Upper lobe of left lung (tissue), 6 donors: ENCODE results near the gene METTL23. TPM values are rescaled to one million over a fixed set of nuclear protein-coding genes. Genes with fewer than 3 reads are reported as not detected.
"Not testable (repeated sequence)": the region's sequence is repeated elsewhere in the genome, so short reads cannot be mapped to it uniquely, and the experiment has no call there.

Experiments used
- ATAC-seq, 2 donors: fragments of 200-7000 bp; cut with Tn5 transposase; one replicate each; pipeline ENCODE4 v1.9.1; 2022; ENCODE audit warnings: mild to moderate bottlenecking in 2 of 2, moderate library complexity in 2 of 2; ENCODE audit not compliant: low FRiP score in 2 of 2
- DNase-seq, 2 donors: peaks; one replicate each; pipeline ENCODE4 v3.0.0-alpha.2; 2019 to 2020
- H3K27ac ChIP-seq, 4 donors: fragments of 200-600 bp; sonication (generic); one replicate each; pipeline ENCODE4 v1.5.1; 2016 to 2019
- H3K27me3 ChIP-seq, 4 donors: fragments of 200-600 bp; sonication (generic); one replicate each; pipeline ENCODE4 v1.5.1; 2017 to 2019
- H3K36me3 ChIP-seq, 4 donors: fragments of 200-600 bp; sonication (generic); one replicate each; pipeline ENCODE4 v1.5.1; 2016 to 2019
- H3K4me1 ChIP-seq, 4 donors: fragments of 200-600 bp; sonication (generic); one replicate each; pipeline ENCODE4 v1.5.1; 2018 to 2019
- H3K4me3 ChIP-seq, 4 donors: fragments of 200-600 bp; sonication (generic); one replicate each; pipeline ENCODE4 v1.5.1; 2017 to 2019; ENCODE audit warnings: mild to moderate bottlenecking in 2 of 4, moderate library complexity in 1 of 4
- H3K9me3 ChIP-seq, 4 donors: fragments of 200-600 bp; sonication (generic); one replicate each; pipeline ENCODE4 v1.5.1; 2018 to 2019
- CTCF ChIP-seq, 6 experiments: fragments of 450-650 bp in 4 of 6; fragments of 200-600 bp in 2 of 6; sonication (generic) in 2 of 6; IDR thresholded peaks; one replicate each; pipeline ENCODE4 v1.5.1; 2016 to 2019; ENCODE audit warnings: antibody characterized with exemption in 6 of 6
- EP300 ChIP-seq, 4 donors: sonication (generic); formaldehyde crosslinking; IDR thresholded peaks; one replicate each; pipeline ENCODE4 v1.5.1; 2017; ENCODE audit warnings: antibody characterized with exemption in 4 of 4, control low read depth in 2 of 4
- POLR2A ChIP-seq, 4 donors: fragments of 450-650 bp; IDR thresholded peaks; one replicate each; pipeline ENCODE4 v1.5.1; 2016 to 2017; ENCODE audit warnings: antibody characterized with exemption in 4 of 4, mild to moderate bottlenecking in 2 of 4
- POLR2AphosphoS5 ChIP-seq, 2 donors: sonication (generic); formaldehyde crosslinking; IDR thresholded peaks; one replicate each; pipeline ENCODE4 v1.5.1; 2017; ENCODE audit warnings: antibody characterized with exemption in 2 of 2
- WGBS, 2 donors: methylation state at CpG; one replicate each; pipeline ENCODE4 v1.1.5; 2017 to 2018; 5-methylcytosine and 5-hydroxymethylcytosine counted together
- total RNA-seq, 6 donors: library from RNA; depleted of rRNA in 4 of 6; stranded (reverse); fragments of >200 nt in 4 of 6; gene quantifications; one replicate each; pipeline versions ENCODE4 v1.1.0 to v1.2.1, GENCODE V29; 2016 to 2021
- donor health status: DM: no; HTN: no; CAD: no; lungs with moderate emphysema.
- donor health status: DM: no; HTN: yes; CAD: no; lungs with severe emphysema.

METTL23 gene
- total RNA-seq, 6 donors from 2014 or later, result 13.6 to 38.9 (median 28.3) TPM

- H3K9me3 ChIP-seq, result no peaks in the 10 kb centered on the region
- ATAC-seq (no peak), DNase-seq (peak in 1 of 2 donors; percentile 20)
- WGBS, 2 donors, result 90 to 91% methylated on average over 16 of the region's 16 CpGs
- no peak overlapping the region for H3K27ac ChIP-seq
- H3K27me3 ChIP-seq, result no peaks in the 10 kb centered on the region
- TF ChIP-seq CTCF (IDR thresholded peaks at IDR 0.05) (no peak), EP300 (IDR thresholded peaks at IDR 0.05) (no peak)
- peaks cover 23 to 43% (median 29%) of the 10 kb centered on the region in 4 donors for H3K4me1 ChIP-seq
- peaks cover 44 to 92% (median 78%) of the 10 kb centered on the region in 4 donors for H3K36me3 ChIP-seq
- no peak overlapping the region for H3K4me3 ChIP-seq
Observed at GRCh38 chr17:76718516-76718915, 8.1 kb upstream of the METTL23 start.

GRCh38 chr17:76720211-76720610 is 6.4 kb upstream of the METTL23 start:
- ATAC-seq (no peak), DNase-seq (peak in 1 of 2 donors; percentile 3)
- 95 to 96% methylated on average over 8 to 9 of the region's 9 CpGs for WGBS, 2 donors
- no peak for TF ChIP-seq POLR2A (IDR thresholded peaks at IDR 0.05)
- Histone ChIP-seq H3K9me3 (no peaks in the 10 kb centered on the region), H3K36me3 (peaks cover 53 to 97% (median 86%) of the 10 kb centered on the region in 4 donors), H3K27ac (no peak overlapping the region), H3K4me1 (peaks cover 36 to 52% (median 38%) of the 10 kb centered on the region in 4 donors), H3K4me3 (no peak overlapping the region), H3K27me3 (no peaks in the 10 kb centered on the region)

- TF ChIP-seq EP300 (IDR thresholded peaks at IDR 0.05), result no peak
- Histone ChIP-seq H3K27me3 (no peaks in the 10 kb centered on the region), H3K27ac (no peak overlapping the region), H3K4me1 (peaks cover 32 to 49% (median 36%) of the 10 kb centered on the region in 4 donors), H3K4me3 (no peak overlapping the region), H3K9me3 (no peaks in the 10 kb centered on the region), H3K36me3 (peaks cover 53 to 93% (median 82%) of the 10 kb centered on the region in 4 donors)
- ATAC-seq (no peak), DNase-seq (peak in 1 of 2 donors; percentile 18)
- 91 to 99% methylated on average over 9 of the region's 9 CpGs for WGBS, 2 donors
Observed at GRCh38 chr17:76720941-76721340, 5.7 kb upstream of the METTL23 start.

GRCh38 chr17:76721463-76721862 is 5.2 kb upstream of the METTL23 start:
- H3K36me3 ChIP-seq, result peaks cover 53 to 88% (median 78%) of the 10 kb centered on the region in 4 donors
- ATAC-seq (no peak), DNase-seq (no peak)
- TF ChIP-seq CTCF (IDR thresholded peaks at IDR 0.05) (no peak), POLR2A (IDR thresholded peaks at IDR 0.05) (no peak), POLR2AphosphoS5 (IDR thresholded peaks at IDR 0.05) (no peak), EP300 (IDR thresholded peaks at IDR 0.05) (no peak)
- H3K27me3 ChIP-seq, result no peaks in the 10 kb centered on the region
- peaks cover 28 to 44% (median 32%) of the 10 kb centered on the region in 4 donors for H3K4me1 ChIP-seq
- H3K9me3 ChIP-seq, result no peaks in the 10 kb centered on the region
- 92 to 93% methylated on average over 10 of the region's 10 CpGs for WGBS, 2 donors
- H3K4me3 ChIP-seq, result no peak overlapping the region
- no peak overlapping the region for H3K27ac ChIP-seq

- WGBS, 2 donors, result 96 to 98% methylated on average over 8 of the region's 8 CpGs
- TF ChIP-seq POLR2A (IDR thresholded peaks at IDR 0.05) (no peak), POLR2AphosphoS5 (IDR thresholded peaks at IDR 0.05) (no peak), EP300 (IDR thresholded peaks at IDR 0.05) (no peak), CTCF (IDR thresholded peaks at IDR 0.05) (no peak)
- Histone ChIP-seq H3K4me1 (peaks cover 21 to 38% (median 24%) of the 10 kb centered on the region in 4 donors), H3K36me3 (peaks cover 53 to 80% (median 70%) of the 10 kb centered on the region in 4 donors), H3K9me3 (no peaks in the 10 kb centered on the region), H3K27me3 (no peaks in the 10 kb centered on the region), H3K4me3 (no peak overlapping the region), H3K27ac (no peak overlapping the region)
- ATAC-seq (no peak), DNase-seq (no peak)
Observed at GRCh38 chr17:76722279-76722678, 4.4 kb upstream of the METTL23 start.

- WGBS, 2 donors, result 95 to 96% methylated on average over 8 of the region's 8 CpGs
- not testable (repeated sequence) for H3K9me3 ChIP-seq, H3K27me3 ChIP-seq, ATAC-seq, H3K4me3 ChIP-seq, DNase-seq, H3K27ac ChIP-seq
- peaks cover 28 to 43% (median 30%) of the 10 kb centered on the region in 4 donors for H3K4me1 ChIP-seq
- peaks cover 53 to 73% (median 63%) of the 10 kb centered on the region in 4 donors for H3K36me3 ChIP-seq
Observed at GRCh38 chr17:76722977-76723376, 3.7 kb upstream of the METTL23 start.
